Subcutaneous adipose tissue (tissue), 4 donors: Measurements from ENCODE around the gene SLC7A14. TPM values are rescaled to one million over a fixed set of nuclear protein-coding genes. Genes with fewer than 3 reads are reported as not detected.

Experiments
- total RNA-seq, 4 donors: library from RNA; depleted of rRNA; stranded (reverse); fragments of >200 nt; gene quantifications; one replicate each; pipeline ENCODE4 v1.1.0, GENCODE V29; 2016
- TF ChIP-seq, protein P1 (sequence below): fragments of 450-650 bp; IDR thresholded peaks from one replicate; pipeline ENCODE4 v1.5.1; 2016; ENCODE audit warnings: low read depth, mild to moderate bottlenecking, control low read depth, antibody characterized with exemption, moderate library complexity

SLC7A14 gene
- total RNA-seq, 4 donors from 2014 or later: not detected

DNA sequence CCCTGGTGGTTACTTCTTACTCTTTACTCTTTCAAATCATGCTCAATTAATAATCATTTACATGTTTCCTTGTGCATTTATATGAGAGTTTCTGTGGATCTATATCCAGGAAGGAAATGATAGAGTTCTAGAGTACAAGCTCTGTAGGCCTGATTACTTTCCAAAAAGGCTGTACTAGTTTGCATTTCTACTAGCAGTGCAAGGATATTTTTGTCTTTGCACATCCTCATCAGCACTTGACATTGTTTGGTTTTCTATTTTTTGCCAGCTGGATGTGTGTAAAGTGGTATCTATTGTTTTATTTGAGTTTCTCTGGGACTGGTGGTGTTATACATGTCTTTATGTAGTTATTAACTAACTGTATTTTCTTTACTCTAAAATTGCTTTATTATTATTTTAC lies 19.6 kb upstream of the SLC7A14 start:
- TF ChIP-seq, protein P1, sequence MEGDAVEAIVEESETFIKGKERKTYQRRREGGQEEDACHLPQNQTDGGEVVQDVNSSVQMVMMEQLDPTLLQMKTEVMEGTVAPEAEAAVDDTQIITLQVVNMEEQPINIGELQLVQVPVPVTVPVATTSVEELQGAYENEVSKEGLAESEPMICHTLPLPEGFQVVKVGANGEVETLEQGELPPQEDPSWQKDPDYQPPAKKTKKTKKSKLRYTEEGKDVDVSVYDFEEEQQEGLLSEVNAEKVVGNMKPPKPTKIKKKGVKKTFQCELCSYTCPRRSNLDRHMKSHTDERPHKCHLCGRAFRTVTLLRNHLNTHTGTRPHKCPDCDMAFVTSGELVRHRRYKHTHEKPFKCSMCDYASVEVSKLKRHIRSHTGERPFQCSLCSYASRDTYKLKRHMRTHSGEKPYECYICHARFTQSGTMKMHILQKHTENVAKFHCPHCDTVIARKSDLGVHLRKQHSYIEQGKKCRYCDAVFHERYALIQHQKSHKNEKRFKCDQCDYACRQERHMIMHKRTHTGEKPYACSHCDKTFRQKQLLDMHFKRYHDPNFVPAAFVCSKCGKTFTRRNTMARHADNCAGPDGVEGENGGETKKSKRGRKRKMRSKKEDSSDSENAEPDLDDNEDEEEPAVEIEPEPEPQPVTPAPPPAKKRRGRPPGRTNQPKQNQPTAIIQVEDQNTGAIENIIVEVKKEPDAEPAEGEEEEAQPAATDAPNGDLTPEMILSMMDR: no peak

DNA sequence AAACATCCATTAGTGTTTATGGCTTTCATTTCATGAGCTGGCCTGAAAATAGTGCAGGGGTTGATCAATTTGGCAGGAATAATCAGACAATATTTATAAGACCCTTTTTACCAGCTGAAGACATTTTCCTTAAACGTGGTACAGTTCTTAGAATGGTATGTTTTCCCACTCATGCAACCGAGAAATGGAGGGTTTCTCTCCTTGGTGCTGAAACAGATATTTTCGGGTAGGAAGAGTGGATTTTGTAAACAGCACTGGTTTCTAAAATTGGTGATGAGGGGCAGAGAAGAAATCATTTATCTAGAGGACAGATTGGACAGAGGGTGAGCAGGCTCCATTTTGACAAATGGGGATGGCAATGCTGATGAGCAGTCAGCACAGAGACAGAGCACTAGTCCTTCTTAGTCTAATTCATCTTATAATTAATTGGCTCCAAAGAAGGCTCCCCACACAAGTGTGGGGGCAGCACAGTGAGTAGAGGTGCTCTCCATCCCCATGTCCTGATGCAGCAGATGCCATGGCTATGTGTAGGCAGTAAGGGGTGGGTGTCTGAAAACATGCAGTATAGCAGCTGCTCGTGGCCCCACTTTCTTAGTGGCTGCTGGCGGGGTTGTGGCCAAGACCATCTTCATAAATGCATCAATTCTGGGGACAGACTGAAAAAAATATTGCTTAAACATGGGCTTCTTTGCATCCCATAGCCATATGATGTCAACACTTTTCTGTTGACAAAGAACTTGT lies 18.1 kb upstream of the SLC7A14 start:
- TF ChIP-seq, protein P1: no peak

DNA sequence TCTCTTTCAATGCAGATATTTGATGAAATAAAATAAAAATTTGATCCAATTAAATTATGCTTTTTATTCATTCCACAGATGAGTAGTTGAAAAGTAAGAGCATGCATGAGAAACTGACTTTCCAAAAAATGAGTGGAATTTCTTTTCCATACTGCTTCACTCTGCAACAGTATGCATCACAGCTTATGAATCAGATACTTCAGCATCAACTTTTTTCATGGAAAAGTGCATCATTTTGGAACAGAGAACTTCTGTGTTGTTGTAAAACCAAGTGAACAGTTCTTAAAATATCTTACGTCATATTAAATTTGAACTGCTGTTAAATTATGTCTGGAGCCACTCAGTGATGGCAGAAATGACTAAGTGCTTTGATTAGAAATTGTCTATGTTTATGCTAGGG lies 16.7 kb upstream of the SLC7A14 start:
- TF ChIP-seq, protein P1: no peak

DNA sequence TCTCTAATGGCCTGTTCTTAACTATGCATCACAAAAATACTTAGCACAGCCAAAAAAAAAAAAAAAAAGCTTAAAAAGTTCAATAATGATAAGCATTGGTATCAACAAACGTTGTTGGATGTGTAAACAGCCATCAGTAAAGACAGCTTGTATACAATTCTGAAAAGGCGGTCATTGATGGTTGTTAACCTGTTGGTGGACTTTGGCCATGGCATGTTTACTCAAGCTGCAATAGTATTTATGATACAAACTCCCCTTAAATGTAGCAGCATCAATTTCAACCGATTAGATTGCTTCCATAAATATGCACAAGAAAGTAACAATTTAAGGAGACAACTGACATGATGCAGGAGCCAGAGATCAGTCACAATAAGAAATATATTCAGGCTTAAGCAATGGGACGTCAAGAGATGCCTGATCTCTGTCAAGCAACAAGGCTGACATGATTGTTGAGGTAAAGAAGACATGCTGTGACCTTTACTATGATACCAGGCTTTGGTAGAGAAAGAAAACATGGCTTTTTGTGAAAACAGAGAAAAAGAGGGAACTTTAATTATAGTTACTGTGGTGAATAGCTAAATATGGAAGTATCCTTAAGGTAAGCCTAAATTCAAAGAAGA lies 14.2 kb upstream of the SLC7A14 start:
- TF ChIP-seq, protein P1: no peak

DNA sequence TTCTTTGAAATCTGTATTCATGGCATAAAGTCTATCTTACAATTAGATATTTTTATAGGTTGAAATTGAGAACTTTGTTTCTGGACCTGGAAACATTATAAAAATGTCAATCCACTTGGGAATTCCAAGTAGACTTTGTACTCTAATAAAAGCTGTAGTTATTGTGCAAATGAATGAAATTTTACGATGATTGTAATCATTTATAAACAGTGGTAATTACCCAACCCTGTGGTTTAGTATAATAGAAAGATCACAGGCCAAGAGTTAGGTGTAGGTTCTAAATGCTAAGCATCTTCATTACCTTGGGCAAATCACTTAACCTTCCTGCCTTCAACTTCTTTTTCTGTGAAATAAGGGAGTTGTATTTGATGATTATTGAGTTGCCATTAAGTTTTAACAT lies 13.2 kb upstream of the SLC7A14 start:
- TF ChIP-seq, protein P1: no peak

DNA sequence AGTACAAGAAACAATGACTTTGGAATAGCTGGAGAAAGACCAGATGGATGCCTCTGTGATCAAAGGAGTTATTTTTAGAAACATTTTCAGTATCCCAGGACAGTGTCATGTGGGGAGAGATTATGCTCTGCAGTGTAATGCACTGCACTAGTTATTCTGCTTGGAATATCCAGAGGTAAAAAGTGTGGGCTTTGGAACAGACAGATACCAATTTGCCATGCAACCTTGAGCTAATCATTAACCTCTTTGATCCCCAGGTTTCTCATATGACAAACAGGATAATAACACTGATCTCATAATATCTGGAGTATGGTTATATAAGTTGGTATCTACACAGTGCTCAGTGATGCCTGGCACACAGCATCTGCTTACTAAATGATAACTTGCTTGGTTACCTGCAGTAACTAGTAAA lies 12.2 kb upstream of the SLC7A14 start:
- TF ChIP-seq, protein P1: no peak

DNA sequence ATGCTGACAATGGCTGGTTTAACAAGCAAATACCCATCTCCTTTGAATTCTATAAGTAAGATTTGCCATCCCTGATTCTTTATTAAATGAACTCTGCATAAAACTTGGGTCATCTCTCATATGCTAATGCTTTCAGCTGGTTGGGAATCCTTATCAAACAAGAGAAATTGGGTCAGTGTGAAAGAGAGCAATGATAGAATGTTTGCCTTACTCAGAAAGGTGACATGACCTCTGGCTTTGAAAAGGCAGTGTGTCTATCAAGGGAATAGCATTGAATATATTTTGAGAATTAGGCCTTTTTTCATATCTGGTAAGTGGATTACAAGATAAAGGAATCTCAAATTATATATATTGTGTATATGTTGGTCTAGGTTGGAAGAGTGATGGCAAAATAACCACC lies 8.7 kb upstream of the SLC7A14 start:
- TF ChIP-seq, protein P1: no peak
